H7 (cell line): Measurements from ENCODE around the gene UBL5. TPM values are rescaled to one million over a fixed set of nuclear protein-coding genes. Genes with fewer than 3 reads are reported as not detected.
"Not testable (repeated sequence)": the region's sequence is repeated elsewhere in the genome, so short reads cannot be mapped to it uniquely, and the experiment has no call there.

ENCODE experiments used
- DNase-seq: peaks from one replicate; pipeline ENCODE4 v3.0.0; 2012
- H3K27me3 ChIP-seq: 2 replicates; pipeline ENCODE4 v1.6.0; 2011; ENCODE audit warnings: mild to moderate bottlenecking, low read length; ENCODE audit not compliant: control insufficient read depth, insufficient read depth
- H3K36me3 ChIP-seq: replicated peaks from 2 replicates; pipeline ENCODE4 v1.5.1; 2011; ENCODE audit warnings: low read length; ENCODE audit not compliant: control insufficient read depth, insufficient read depth
- H3K4me3 ChIP-seq: 2 replicates; pipeline ENCODE4 v1.5.1; 2011; ENCODE audit warnings: low read depth, mild to moderate bottlenecking, control low read depth, low read length, moderate library complexity; ENCODE audit not compliant: insufficient read depth
- total RNA-seq: library from RNA; depleted of rRNA; stranded (reverse); fragments of >200 nt; shearing (Covaris generic); gene quantifications from 2 replicates; pipeline ENCODE4 v1.2.3, GENCODE V29; 2014

UBL5 gene
- total RNA-seq, 1 experiment from 2014 or later: 288 TPM

DNA sequence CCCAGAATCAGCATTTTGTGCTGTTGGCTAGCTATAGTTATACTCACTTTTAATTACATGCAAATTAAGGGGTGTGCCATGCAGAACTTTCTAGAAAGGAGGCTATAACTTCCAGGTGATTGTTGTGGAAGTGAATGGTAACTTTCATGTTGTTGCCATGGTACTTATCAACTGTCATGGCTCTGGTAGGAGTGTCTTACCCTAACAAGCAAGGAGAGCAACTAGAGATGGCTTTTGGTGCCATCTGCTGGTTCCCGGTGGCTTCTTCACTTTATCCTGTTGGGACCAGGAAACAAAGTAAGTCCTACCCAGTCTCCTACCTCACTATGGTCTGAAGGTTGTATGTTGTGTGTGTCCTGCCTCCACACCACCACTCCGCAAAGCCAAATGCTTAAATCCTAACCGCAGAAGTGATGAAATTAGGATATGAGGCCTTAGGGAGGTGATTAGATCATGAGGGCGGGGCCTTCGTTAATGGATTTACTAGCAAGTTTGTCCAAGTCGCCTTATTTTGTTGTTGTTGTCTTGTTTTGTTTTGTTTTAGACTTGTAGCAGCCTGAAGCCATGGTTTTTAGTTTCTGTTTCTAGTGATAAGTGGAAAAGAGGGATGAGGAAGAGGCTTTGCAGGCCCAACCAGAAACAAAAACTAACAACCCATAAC, 31.5 kb upstream of the UBL5 start:
- DNase-seq: peak; percentile 84
- Histone ChIP-seq H3K36me3 (no peaks in the 10 kb centered on the region; the same call in 1 of the 2 replicates), H3K27me3 (peaks cover 2% of the 10 kb centered on the region), H3K4me3 (no peak overlapping the region)

GRCh38 chr19:9797871-9798270, 29.8 kb upstream of the UBL5 start:
- DNase-seq: no peak
- Histone ChIP-seq H3K27me3 (peaks cover 2% of the 10 kb centered on the region), H3K36me3 (no peaks in the 10 kb centered on the region; the same call in 1 of the 2 replicates), H3K4me3 (no peak overlapping the region)

DNA sequence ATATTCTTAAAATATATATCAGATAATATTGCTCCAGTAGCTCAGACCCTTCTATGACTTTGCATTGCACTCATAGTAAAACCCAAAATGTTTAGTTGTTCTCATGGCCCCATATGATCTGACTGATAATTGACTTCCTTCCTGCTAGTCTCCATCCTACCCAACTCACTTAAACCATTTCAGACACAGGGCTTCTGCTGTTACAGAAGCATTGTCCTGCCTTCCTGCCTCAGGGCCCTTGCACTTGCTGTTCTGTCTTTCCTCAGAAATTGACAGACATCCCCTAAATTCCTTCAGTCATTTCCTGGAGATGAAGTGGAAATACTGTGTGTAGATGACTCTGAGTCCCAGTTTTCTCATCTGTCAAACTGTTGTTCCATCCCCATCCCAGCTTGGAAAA, 28.6 kb upstream of the UBL5 start:
- no peak for DNase-seq
- H3K36me3 ChIP-seq: no peaks in the 10 kb centered on the region; the same call in 1 of the 2 replicates
- H3K27me3 ChIP-seq: no peaks in the 10 kb centered on the region
- H3K4me3 ChIP-seq: no peak overlapping the region

GRCh38 chr19:9801976-9802375, 25.7 kb upstream of the UBL5 start:
- Histone ChIP-seq H3K36me3 (no peaks in the 10 kb centered on the region; the same call in 1 of the 2 replicates), H3K4me3 (no peak overlapping the region), H3K27me3 (no peaks in the 10 kb centered on the region)
- peak; percentile 84 for DNase-seq

GRCh38 chr19:9806803-9807202, 20.9 kb upstream of the UBL5 start:
- Histone ChIP-seq H3K27me3 (no peaks in the 10 kb centered on the region), H3K4me3 (no peak overlapping the region), H3K36me3 (peaks cover 13% of the 10 kb centered on the region)
- DNase-seq: no peak

DNA sequence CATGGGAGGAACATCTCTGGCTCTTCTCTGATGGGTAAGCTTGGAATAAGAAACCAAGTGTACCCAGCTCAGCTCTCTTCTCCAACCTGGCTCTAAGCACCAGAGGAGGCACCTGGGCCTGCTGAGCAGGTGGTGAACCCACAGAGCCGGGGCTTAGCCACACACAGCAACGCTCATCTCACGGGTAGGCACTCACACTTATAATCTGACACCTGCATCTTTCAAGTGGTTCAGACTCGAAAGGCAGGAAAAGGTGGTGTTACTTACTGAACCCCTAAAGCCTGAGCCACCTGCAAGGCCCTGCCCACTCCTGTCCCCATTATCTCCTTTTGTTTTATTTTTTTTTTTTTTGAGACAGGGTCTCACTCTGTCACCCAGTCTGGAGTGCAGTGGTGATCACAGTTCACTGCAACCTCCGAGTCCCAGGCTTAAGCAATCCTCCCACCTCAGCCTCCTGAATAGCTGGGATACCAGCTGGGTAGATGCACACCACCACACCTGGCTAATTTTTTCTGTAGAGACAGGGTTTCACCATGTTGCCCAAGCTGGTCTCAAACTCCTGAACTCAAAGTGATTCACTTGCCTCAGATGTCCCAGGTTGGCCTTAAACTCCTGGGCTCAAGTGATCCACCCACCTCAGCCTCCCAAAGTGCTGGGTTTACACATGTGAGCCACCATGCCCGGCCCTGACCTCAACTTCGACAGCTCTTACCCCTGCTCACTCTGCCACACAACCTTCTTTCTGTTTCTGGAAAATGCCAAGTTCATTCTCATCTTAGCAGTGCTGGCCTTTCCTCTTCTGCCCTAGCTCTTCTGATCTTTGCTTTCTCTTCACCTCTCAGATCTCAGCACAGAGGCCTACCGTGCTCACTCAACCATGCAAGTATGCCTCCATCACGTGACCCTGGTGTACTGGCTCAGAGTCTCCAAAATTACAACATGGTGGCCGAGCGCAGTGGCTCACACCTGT, 18.6 kb upstream of the UBL5 start:
- no peak for DNase-seq
- Histone ChIP-seq H3K27me3 (no peaks in the 10 kb centered on the region), H3K4me3 (no peak overlapping the region), H3K36me3 (peaks cover 13% of the 10 kb centered on the region)

- no peak for DNase-seq
- H3K4me3 ChIP-seq: no peak overlapping the region
- H3K27me3 ChIP-seq: no peaks in the 10 kb centered on the region
- H3K36me3 ChIP-seq: peaks cover 13% of the 10 kb centered on the region
Observed at GRCh38 chr19:9811139-9811538, 16.6 kb upstream of the UBL5 start.

DNA sequence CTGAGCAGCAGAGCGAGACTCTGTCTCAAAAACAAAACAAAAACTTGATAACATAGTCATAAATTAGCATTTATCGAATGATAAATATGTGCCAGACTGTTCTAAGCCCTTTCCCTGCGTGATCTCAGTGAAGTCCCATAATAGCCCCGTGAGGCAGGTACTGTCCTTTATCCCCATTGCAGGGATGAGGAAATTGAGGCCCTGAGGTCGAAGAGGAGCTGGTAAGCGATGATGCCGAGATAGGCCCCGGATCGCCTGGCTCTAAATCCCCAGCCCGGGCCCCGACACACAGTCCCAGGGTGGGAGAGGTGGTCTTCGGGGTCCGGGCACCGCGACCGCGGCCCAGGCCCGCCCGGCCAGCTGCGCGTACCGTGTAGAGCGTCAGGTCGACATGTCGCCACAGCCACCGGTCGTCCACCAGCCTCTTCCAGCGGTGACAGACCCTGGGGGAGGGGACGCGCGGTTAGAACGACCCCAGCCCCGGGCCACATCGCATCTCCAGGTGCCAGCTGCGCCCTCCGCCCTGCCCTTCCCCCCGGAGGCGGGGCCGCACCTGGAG, 9.5 kb upstream of the UBL5 start:
- peak overlapping the region; percentile 96 for H3K4me3 ChIP-seq

DNA sequence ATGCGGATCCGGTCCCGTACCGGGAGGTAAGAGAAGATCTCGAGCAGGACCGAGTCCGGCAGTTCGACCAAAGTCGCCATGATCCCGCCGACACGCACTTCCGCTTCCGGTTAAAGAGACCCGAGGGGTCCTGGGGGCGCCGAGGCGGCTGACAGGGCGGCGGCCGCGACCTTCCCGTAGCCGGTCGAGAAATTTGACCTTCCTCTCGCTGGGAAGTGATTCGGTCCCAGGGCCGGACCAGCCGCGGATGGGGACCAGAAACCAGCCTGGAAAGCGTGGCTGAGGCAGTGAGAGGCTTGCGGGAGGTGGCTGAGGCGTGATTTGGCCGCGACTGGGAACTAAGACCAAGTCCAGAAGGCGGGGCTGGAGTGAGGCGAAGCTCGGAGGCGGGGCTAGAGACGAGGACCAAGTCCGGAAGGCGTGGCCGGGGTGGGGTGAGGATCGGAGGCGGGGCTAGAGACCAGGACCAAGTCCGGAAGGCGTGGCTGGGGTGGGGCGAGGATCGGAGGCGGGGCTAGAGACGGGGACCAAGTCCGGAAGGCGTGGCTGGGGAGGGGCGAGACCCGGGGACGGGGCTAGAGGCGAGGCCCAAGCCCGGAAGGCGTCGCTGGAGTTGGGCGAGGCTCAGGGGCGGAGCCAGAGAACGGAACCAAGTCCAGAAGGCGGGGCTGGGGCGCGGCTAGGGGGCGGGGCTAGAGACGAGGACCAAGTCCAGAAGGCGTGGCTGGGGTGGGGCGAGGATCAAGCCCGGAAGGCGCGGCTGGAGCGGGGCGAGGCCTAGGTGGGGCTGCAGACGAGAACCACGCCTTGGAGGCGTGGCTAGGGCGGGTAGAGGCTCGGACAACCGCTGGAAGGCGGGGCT, 8.8 kb upstream of the UBL5 start, which contains the start of gene FBXL12:
FBXL12 (minus strand) TSS at position 346 of the 862 bp plus-strand sequence; CDS start at position 80, 266 bp downstream.
- peak; percentile 99 for DNase-seq
- peak within 1 kb of the TSS; percentile 96 for H3K4me3 ChIP-seq
- H3K27me3 ChIP-seq: no peaks in the 10 kb centered on the region
- no peaks in the 10 kb centered on the region; the same call in 1 of the 2 replicates for H3K36me3 ChIP-seq

More for the DNA sequence above, 9.5 kb upstream of the UBL5 start:
- DNase-seq: no peak
- H3K36me3 ChIP-seq: no peaks in the 10 kb centered on the region; the same call in 1 of the 2 replicates
- no peaks in the 10 kb centered on the region for H3K27me3 ChIP-seq

DNA sequence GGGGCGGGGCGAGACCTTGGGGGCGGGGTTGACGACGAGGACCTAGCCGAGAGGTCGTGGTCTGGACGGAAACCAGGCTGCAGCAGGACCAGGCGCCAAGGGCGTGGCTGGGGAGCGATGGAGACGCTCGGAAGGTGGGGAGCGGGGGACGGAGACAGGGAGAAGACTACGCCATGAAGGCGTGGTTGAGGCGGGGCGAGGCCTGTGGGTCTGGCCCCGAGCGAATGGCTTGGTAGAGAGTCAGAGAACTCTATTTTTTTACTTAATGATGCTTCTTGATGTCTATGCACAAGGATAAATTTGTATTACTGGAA, 8.2 kb upstream of the UBL5 start:
- Histone ChIP-seq H3K36me3 (no peaks in the 10 kb centered on the region; the same call in 1 of the 2 replicates), H3K4me3 (peak overlapping the region; percentile 4; the same call in 1 of the 2 replicates), H3K27me3 (no peaks in the 10 kb centered on the region)
- DNase-seq: no peak

- not testable (repeated sequence) for DNase-seq, H3K27me3 ChIP-seq, H3K36me3 ChIP-seq, H3K4me3 ChIP-seq
Observed at GRCh38 chr19:9820034-9820433, 7.7 kb upstream of the UBL5 start.

- no peaks in the 10 kb centered on the region; the same call in 1 of the 2 replicates for H3K36me3 ChIP-seq
- H3K27me3 ChIP-seq: no peaks in the 10 kb centered on the region
- H3K4me3 ChIP-seq: no peak overlapping the region
- no peak for DNase-seq
Observed at GRCh38 chr19:9823816-9824215, 3.9 kb upstream of the UBL5 start.

DNA sequence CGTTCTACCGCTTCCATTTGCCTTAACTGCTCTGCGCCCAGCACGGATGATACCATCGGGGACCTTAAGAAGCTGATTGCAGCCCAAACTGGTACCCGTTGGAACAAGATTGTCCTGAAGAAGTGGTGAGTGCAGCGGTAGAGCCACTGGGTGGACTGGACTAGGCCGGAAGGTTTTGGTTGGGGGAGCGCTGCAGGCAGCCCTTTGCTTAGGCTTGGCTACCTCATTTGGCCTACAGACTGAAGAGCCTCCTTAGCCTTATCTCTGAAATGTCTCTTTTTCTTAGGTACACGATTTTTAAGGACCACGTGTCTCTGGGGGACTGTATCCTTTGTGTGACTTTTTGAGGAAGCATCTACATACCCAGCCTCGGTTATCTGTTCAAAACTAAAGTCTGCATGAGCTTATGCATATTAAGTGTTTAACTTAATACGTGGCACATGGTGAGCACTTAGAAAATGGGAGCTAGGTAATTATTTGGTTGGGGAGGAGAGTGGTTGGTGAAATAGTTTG, 889 bp downstream of the UBL5 start:
- Histone ChIP-seq H3K4me3 (peak overlapping the region; percentile 90), H3K27me3 (no peaks in the 10 kb centered on the region), H3K36me3 (peaks cover 4% of the 10 kb centered on the region)
- DNase-seq: no peak

DNA sequence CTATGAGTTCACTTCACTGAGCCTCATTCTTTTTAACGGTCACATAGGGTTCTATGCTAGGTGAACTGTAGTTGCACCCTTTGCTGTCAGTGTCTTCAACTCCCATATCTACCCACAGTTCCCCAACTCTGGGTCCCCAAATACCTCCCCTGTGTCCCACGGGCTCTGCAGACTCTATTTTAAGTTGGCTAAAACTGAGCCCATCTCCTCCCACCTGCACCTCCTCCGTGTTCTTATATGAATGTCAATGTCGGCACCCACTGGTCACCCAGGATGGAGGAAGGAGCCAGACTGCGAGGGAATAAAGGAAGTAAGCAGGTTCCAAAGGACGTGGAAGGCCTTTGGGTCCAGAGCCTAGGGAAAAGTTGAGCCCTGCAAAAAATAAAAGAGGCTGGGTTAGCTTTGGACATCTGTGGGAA, 6.6 kb downstream of the UBL5 start:
- peak overlapping the region; percentile 44 for H3K4me3 ChIP-seq
- DNase-seq: no peak
- H3K27me3 ChIP-seq: no peaks in the 10 kb centered on the region
- peaks cover 7% of the 10 kb centered on the region for H3K36me3 ChIP-seq
